Activated naive CD8-positive, alpha-beta T cell treated with anti-CD3 and anti-CD28 coated beads, Interleukin-2, amount 50 U/mL, for 24 hours (primary cell): ENCODE data around the gene SMAD3.

Experiments
- ATAC-seq: fragments of 150-1000 bp; cut with Tn5 transposase; one replicate; pipeline ENCODE4 v1.10.0; 2021
- DNase-seq: peaks from one replicate; pipeline ENCODE4 v3.0.0; 2021
- H3K27ac Mint-ChIP-seq: one replicate; pipeline ENCODE4 v1.8.0; 2021; ENCODE audit warnings: mild to moderate bottlenecking, mixed read lengths
- H3K27me3 Mint-ChIP-seq: one replicate; pipeline ENCODE4 v1.8.0; 2021; ENCODE audit warnings: mixed read lengths
- H3K36me3 Mint-ChIP-seq: one replicate; pipeline ENCODE4 v1.8.0; 2021; ENCODE audit warnings: low read depth, mixed read lengths
- H3K4me1 Mint-ChIP-seq: one replicate; pipeline ENCODE4 v1.8.0; 2021; ENCODE audit warnings: mixed read lengths
- H3K4me3 Mint-ChIP-seq: one replicate; pipeline ENCODE4 v1.8.0; 2021; ENCODE audit warnings: mild to moderate bottlenecking, moderate library complexity, mixed read lengths
- H3K9me3 Mint-ChIP-seq: one replicate; pipeline ENCODE4 v1.8.0; 2021; ENCODE audit warnings: mixed read lengths

SMAD3 gene

DNA sequence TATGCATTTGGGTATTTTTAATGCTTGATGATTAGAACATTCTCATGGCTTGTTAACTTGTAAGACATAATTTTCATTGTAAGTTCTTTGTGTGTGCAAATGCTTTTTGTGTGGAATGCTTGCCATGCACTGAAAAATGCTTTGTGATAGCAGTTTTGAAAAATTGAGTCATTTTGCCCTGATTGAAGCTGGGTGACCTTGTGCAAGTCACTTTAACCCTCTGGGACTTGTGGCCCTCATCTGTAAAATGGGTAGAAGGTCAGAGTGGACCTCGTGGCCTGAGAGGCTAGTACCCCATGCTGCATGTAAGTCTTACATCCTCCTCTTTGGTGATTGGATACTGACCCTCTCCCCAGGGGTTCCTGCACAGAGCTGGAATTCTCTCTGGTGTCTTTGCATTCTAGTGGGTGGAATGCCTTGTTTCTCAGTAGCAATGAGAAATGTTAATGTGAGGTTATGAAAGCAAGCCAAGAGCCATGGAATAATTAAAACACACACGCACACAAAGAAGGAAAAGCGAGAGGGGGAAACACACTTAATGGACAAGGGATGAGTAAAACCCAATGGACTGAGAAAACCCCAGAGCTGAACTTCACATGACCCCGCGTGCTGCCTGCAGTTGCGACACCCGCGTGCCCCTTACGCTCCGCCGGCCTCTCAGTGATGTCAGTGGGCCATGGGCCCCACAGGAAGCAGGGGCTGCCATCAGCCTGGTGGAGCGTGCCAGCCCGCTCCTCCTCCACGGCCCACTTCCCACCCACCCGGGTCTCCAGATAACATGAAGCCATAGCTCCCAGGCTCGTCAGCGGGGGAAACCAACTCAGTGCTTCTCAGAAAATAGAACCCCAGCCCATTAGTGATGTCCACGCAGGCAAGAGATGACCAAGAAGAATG is 44.0 kb downstream of the SMAD3 start:
- H3K4me1 Mint-ChIP-seq: peaks cover 58% of the 10 kb centered on the region
- H3K36me3 Mint-ChIP-seq: peaks cover 15% of the 10 kb centered on the region
- H3K27ac Mint-ChIP-seq: peak overlapping the region; percentile 59
- DNase-seq (peak; percentile 52), ATAC-seq (peak; percentile 41)
- no peak overlapping the region for H3K4me3 Mint-ChIP-seq
- peaks cover 10% of the 10 kb centered on the region for H3K9me3 Mint-ChIP-seq
- H3K27me3 Mint-ChIP-seq: no peaks in the 10 kb centered on the region

DNA sequence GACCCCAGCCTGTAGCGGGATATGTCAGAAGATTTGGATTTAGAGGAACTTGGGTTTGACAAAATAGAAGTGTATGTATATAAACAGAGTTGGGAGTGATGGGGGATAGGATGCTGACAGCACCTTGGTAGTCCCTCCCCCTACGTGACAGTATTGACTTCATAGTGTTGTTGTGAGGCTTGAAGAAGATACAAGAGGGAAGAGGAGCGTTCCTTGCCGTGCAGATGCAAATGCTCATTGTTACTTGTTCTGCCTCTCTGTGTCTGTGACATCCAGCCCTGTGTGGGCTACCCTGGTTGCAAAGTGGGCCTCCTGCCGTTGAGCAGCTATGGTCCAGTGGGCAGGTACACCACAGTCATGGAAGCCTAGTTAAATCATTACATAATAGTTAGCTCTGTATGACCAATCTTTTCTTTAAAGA is 45.0 kb downstream of the SMAD3 start:
- H3K4me3 Mint-ChIP-seq: no peak overlapping the region
- H3K36me3 Mint-ChIP-seq: peaks cover 15% of the 10 kb centered on the region
- ATAC-seq (no peak), DNase-seq (no peak)
- no peaks in the 10 kb centered on the region for H3K27me3 Mint-ChIP-seq
- H3K27ac Mint-ChIP-seq: peak overlapping the region; percentile 59
- peaks cover 10% of the 10 kb centered on the region for H3K9me3 Mint-ChIP-seq
- H3K4me1 Mint-ChIP-seq: peaks cover 68% of the 10 kb centered on the region

DNA sequence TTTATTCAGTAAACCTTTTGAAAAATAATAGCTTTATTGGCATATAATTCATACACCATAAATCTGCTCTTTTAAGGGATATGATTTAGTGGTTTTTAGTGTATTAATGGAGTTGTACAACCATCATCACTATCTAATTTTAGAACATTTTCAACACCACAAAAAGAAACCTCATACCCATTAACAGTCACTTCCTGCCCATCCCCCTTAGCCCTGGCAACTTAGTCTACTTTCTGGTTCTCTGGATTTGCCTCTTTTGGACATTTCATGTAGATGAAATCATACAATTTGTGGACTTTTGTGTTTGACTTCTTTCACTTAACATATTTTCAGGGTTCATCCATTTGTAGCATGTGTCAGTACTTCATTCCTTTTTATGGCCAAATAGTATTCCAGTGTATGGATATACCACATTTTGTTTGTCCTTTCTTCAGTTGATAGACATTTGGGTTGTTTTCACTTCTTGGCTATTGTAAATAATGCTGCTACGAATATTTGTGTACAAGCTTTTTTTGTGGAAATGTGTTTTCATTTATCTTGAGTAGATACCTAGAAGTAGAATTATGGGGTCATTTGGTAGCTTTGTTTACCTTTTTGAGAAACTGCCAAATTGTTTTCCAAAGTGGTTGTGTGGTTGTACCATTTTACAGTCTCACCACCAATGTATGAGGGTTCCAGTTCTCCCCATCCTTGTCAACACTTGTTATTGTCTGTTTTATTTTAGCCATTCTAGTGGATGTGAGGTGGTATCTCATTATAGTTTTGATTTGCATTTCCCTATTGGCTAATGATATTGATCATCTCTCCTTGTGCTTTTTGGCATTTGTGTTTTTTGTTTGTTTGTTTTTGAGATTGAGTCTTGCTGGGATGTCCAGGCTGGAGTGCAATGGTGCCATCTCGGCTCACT is 45.8 kb downstream of the SMAD3 start:
- Mint-ChIP-seq H3K9me3 (peaks cover 10% of the 10 kb centered on the region), H3K27me3 (no peaks in the 10 kb centered on the region), H3K4me3 (peak overlapping the region; percentile 30), H3K4me1 (peaks cover 76% of the 10 kb centered on the region), H3K36me3 (peaks cover 15% of the 10 kb centered on the region), H3K27ac (peak overlapping the region; percentile 59)
- DNase-seq (no peak), ATAC-seq (no peak)

DNA sequence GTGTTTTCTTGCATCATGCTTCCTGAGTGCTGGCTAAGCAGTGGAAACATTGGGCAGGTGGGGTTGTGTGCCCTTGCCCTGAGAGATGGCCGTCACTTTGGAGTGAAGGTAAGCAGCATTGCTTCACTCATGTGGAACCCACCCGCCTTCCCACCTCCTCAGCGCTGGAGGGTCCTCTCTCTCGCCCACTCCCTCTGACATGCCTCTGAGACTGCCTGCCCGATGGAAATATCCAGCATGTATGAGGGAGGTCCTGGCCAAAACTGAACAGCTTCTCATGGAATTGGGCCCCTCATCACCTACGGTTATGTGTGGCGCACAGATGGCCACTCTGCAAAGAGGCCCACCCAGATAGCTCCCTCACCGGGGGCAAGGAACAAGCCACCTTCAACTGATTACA is 48.6 kb downstream of the SMAD3 start:
- Mint-ChIP-seq H3K27me3 (no peaks in the 10 kb centered on the region), H3K4me1 (peaks cover 92% of the 10 kb centered on the region), H3K4me3 (no peak overlapping the region), H3K27ac (peak overlapping the region; percentile 61), H3K9me3 (peaks cover 13% of the 10 kb centered on the region), H3K36me3 (peaks cover 18% of the 10 kb centered on the region)
- DNase-seq: no peak
- ATAC-seq: no peak

DNA sequence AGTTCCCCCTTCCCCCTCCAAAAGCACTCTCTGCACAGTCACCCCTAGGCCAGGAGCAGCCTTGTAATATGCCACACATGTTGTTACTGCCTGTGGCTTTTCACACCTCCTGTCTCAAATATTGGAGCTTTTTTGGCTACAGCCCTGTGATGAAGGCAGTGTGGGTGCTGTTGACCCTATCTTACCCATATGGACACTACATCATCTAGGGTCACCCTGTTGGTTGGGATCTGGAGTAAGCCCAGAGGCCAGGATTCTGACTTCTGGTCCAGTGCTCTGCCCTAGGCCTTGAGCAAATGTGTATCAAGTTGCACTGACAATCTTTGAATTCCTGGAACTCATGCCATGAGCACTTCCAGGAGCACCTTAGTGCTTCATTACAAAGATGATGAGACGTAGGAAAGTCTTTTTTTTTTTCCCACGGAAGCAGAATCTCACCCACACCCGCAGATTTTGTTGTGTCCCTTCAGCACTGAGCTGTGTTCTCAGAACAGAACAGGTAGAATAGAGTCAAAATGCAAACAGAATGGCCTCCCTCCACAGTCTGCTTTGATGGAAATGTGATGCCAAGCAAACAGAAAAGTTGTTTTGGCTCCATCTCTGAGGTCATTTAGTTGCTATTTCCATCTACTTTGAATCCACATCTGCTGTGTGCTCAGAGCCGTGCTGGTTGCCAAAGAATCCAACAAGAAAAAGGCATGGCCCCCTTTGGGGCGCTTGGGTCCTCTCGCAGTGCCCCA is 49.6 kb downstream of the SMAD3 start:
- Mint-ChIP-seq H3K4me1 (peaks cover 92% of the 10 kb centered on the region), H3K27ac (peak overlapping the region; percentile 61), H3K4me3 (no peak overlapping the region), H3K27me3 (no peaks in the 10 kb centered on the region), H3K9me3 (peaks cover 13% of the 10 kb centered on the region), H3K36me3 (peaks cover 20% of the 10 kb centered on the region)
- no peak for DNase-seq
- peak; percentile 56 for ATAC-seq

DNA sequence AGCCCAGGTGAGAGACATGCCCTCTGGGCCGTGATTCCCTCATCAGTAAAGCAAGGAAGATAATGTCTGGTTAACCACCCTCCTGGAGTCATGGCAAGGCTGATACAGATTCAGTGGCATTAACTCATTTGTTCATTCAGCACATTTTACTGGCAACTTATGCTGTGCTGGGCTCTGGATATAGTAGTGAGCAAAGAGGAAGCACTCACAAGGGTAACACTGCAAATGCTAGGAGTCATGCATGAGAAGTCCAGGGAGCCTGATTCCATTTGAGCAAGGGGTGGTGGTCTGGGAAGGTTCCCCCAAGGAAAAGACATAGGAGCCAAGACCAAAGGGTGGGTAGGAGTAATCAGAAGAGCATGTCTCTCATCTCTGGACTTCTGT is 50.2 kb downstream of the SMAD3 start:
- no peak overlapping the region for H3K4me3 Mint-ChIP-seq

DNA sequence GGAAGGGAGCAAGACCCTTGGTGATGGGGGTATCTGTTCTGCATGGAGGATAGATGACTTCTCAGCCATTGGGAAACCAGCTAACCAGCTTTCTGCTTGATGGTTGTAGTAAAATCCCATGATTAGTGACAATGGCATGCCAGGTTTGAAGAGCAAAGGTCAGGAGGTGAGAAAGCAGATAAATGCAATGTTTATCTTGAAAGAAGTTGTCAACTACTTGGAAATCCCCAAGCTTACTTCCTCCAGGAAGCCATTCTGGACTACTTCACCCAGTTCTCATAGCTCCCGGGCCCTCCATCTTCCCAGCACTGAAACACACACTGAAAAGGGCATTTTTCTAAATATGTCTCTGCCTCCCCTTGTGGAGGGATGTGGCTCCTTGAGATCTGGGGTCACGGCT is 51.3 kb downstream of the SMAD3 start:
- Mint-ChIP-seq H3K36me3 (peaks cover 7% of the 10 kb centered on the region), H3K9me3 (peaks cover 4% of the 10 kb centered on the region), H3K27ac (peak overlapping the region; percentile 78), H3K27me3 (no peaks in the 10 kb centered on the region), H3K4me3 (no peak overlapping the region), H3K4me1 (peaks cover 92% of the 10 kb centered on the region)
- ATAC-seq (peak; percentile 2), DNase-seq (no peak)

More for the DNA sequence above, 50.2 kb downstream of the SMAD3 start:
- Mint-ChIP-seq H3K4me1 (peaks cover 92% of the 10 kb centered on the region), H3K9me3 (peaks cover 13% of the 10 kb centered on the region), H3K27ac (peak overlapping the region; percentile 61), H3K36me3 (peaks cover 16% of the 10 kb centered on the region), H3K27me3 (no peaks in the 10 kb centered on the region)
- DNase-seq: no peak
- ATAC-seq: no peak

DNA sequence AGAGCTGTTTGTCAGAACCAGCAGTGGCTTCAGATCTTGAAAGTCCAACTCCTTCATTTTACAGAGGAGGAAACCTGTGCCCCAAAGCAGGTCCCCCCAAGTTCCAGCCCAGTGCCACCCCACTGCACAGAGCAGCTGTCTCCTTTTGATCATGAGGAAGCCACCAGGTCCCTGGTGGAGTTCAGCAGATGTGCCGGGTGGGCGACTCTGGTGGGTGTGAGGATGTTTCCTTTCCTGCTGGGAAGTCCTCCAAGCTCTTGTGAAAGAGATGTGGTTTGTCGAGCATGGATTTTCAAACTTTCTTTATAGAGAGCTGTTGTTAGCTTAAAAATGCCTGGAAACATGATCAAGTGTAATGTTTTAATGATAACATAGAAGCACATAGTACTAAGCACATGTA is 52.0 kb downstream of the SMAD3 start:
- ATAC-seq: no peak
- Mint-ChIP-seq H3K27ac (peak overlapping the region; percentile 78), H3K4me1 (peaks cover 96% of the 10 kb centered on the region), H3K27me3 (no peaks in the 10 kb centered on the region), H3K36me3 (peaks cover 7% of the 10 kb centered on the region), H3K4me3 (no peak overlapping the region), H3K9me3 (peaks cover 4% of the 10 kb centered on the region)
- DNase-seq: no peak

DNA sequence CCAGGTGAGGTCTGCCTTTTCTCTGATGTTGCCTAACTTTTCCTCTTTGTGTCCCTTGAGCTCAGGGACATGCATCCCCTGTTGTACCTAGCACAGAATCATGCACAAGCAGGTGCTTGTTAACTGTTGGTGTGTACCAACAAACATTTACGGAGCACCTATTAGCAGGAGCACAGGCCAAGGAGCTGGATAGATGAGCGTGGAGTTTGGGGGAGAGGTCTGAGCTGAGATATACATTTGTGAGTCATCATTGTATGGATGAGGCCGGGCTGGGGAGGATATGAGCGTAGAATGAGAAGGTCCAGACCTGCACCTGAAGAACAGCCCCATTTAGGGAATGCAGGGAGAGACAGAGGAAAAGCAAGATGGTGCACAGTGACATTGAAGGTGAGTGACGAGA is 53.4 kb downstream of the SMAD3 start:
- Mint-ChIP-seq H3K4me3 (no peak overlapping the region), H3K36me3 (peaks cover 5% of the 10 kb centered on the region), H3K27me3 (no peaks in the 10 kb centered on the region), H3K9me3 (peaks cover 4% of the 10 kb centered on the region), H3K27ac (peak overlapping the region; percentile 93), H3K4me1 (peaks cover 88% of the 10 kb centered on the region)
- DNase-seq (no peak), ATAC-seq (no peak)

DNA sequence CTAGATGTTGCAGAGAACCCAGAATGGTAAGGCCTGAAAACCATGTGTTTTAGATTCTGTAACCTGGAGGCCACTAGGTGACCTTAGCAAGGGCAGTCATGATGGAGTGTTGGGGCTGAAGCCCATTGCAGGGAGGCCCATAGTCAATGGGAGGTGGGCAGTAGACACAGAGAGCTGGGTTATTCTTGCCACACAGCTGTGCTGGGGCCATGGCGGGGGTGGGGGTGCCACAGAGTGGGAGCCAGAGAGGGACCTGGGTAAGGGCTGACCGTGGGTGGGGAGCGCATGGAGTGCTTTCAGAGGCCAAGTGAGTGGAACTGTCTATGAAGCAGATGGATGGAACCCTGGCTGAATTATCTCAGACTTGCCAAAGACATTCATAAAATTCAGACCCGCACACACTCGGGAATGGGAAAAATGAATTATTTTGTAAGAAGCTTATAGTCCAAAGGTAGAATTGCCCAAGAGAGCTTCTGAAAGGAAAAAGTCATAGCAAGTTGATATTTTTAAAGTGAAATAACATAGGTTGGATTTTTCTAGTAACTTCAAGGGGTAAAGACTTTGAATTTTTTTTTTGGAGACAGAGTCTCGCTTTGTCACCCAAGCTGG is 53.9 kb downstream of the SMAD3 start:
- Mint-ChIP-seq H3K4me1 (peaks cover 89% of the 10 kb centered on the region), H3K27ac (peak overlapping the region; percentile 93), H3K9me3 (peaks cover 4% of the 10 kb centered on the region), H3K4me3 (no peak overlapping the region), H3K36me3 (peaks cover 5% of the 10 kb centered on the region), H3K27me3 (no peaks in the 10 kb centered on the region)
- no peak for DNase-seq
- ATAC-seq: no peak

DNA sequence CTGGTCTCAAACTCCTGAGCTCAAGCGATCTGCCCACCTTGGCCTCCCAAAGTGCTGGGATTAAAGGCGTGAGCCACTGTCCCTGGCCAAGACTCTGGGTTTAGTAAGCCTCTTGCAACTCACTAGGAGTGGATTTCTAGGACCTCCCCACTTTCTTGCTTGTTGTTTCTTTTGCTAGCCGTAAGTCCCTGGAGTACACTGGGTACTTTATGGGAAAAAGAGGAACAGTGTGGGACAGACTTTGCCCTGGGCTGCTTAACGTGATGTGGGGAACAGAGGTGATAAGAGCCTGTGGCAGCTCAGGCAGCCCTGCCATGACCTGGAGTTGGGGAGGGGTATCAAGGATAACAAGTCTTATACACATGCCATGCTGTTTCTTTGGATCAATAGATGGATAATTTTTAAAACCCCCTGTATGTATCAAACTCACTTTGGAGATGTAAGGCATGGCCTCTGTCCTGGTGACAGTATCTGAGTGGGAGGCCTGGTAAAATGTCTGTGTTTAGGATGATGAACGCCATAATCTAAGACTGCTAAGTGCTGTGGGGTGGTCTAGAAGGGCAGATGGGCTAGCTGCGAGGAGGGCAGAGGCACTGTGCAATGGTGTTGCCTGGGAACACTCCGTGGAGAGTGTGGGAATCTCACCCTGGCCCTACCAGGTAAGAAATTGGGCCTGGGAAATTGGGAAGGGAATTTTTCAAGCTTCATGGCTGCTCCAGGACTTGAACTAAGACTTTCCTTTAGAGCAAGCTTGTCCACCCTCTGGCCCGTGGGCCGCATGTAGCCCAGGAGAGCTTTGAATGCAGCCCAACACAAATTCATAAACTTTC is 54.8 kb downstream of the SMAD3 start:
- H3K4me3 Mint-ChIP-seq: peak overlapping the region; percentile 71
- H3K27me3 Mint-ChIP-seq: no peaks in the 10 kb centered on the region
- H3K27ac Mint-ChIP-seq: peak overlapping the region; percentile 93
- H3K36me3 Mint-ChIP-seq: peaks cover 5% of the 10 kb centered on the region
- H3K9me3 Mint-ChIP-seq: peaks cover 4% of the 10 kb centered on the region
- ATAC-seq (no peak), DNase-seq (no peak)
- H3K4me1 Mint-ChIP-seq: peaks cover 87% of the 10 kb centered on the region

DNA sequence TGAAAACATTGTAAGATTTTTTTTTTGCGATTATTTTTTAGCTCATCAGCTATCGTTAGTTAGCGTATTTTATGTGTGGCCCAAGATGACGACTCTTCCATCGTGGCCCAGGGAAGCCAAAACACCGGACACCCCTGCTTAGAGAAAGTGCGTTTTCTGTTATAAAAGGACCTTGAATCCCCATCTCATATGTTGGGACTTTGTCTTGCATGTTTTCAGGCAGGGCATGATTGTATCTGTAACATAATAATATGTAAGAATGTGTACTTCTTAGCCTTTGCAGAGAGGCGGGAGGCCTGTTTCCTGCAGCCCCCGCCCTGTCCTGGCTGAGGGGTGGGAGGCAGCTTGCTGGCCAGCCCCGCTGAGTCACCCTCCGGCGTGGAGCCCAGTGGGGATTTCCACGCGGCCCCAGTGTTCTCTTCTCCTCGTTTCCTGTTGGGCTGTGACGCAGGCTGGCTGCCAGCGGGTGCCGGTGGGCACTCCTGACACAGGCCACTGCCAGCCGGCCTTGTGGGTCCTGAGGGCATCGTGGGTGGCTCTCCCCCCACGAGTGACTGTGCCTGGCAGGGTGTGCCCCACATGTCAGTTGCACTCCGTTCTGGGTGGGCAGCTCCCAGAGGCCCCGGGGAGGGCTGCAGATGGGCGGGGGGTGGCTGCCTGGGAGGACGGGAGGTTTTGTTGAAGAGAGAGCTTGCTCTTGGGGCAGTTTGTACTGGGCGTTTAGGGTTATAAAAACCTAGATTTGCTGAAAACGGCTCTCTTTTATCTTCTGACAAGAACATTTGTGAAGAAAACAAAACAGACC is 55.6 kb downstream of the SMAD3 start:
- peaks cover 4% of the 10 kb centered on the region for H3K9me3 Mint-ChIP-seq

More for the DNA sequence above, 55.6 kb downstream of the SMAD3 start:
- H3K4me1 Mint-ChIP-seq: peaks cover 86% of the 10 kb centered on the region
- H3K27ac Mint-ChIP-seq: peak overlapping the region; percentile 93
- peaks cover 5% of the 10 kb centered on the region for H3K36me3 Mint-ChIP-seq
- peak overlapping the region; percentile 71 for H3K4me3 Mint-ChIP-seq
- no peaks in the 10 kb centered on the region for H3K27me3 Mint-ChIP-seq
- peak; percentile 90 for DNase-seq
- peak; percentile 89 for ATAC-seq
